Gastroesophageal sphincter (tissue), 4 donors: ENCODE results near the gene ZNF746. TPM values are rescaled to one million over a fixed set of nuclear protein-coding genes. Genes with fewer than 3 reads are reported as not detected.
A peak's percentile ranks its signal among the peaks of the same experiment; 100 is the strongest.

Experiments used
- ATAC-seq: fragments of 150-250 bp; one replicate; pipeline ENCODE4 v1.9.1; 2016; ENCODE audit warnings: mild to moderate bottlenecking, moderate library complexity
- H3K27ac ChIP-seq, 4 donors: fragments of 200-600 bp; sonication (generic) in 3 of 4; 1 replicate in 3 of 4; 2 replicates in 1 of 4; pipeline ENCODE4 v1.5.1; 2016 to 2019
- H3K27me3 ChIP-seq: fragments of 200-600 bp; sonication (generic); one replicate; pipeline ENCODE4 v1.5.1; 2019
- H3K36me3 ChIP-seq, 2 donors: fragments of 200-600 bp; sonication (generic); one replicate each; pipeline ENCODE4 v1.5.1; 2019; ENCODE audit warnings: control low read depth in 1 of 2
- H3K4me1 ChIP-seq, 3 donors: fragments of 200-600 bp; sonication (generic); 1 replicate in 2 of 3; 2 replicates in 1 of 3; pipeline ENCODE4 v1.5.1; 2016 to 2019; ENCODE audit warnings: control low read depth in 2 of 3
- H3K4me3 ChIP-seq, 2 donors: fragments of 200-600 bp; sonication (generic); one replicate each; pipeline ENCODE4 v1.5.1; 2019; ENCODE audit warnings: mild to moderate bottlenecking in 1 of 2, moderate library complexity in 1 of 2
- H3K9me3 ChIP-seq, 3 donors: fragments of 200-600 bp; sonication (generic); one replicate each; pipeline ENCODE4 v1.5.1; 2017 to 2019; ENCODE audit warnings: control low read depth in 2 of 3
- CTCF ChIP-seq, 4 experiments: fragments of 200-600 bp in 2 of 4; fragments of 450-650 bp in 2 of 4; sonication (generic) in 1 of 4; IDR thresholded peaks; one replicate each; pipeline ENCODE4 v1.5.1; 2017 to 2019; ENCODE audit warnings: antibody characterized with exemption in 4 of 4, mild to moderate bottlenecking in 2 of 4, moderate library complexity in 2 of 4
- EP300 ChIP-seq: sonication (generic); formaldehyde crosslinking; IDR thresholded peaks from one replicate; pipeline ENCODE4 v1.6.1; 2017; ENCODE audit warnings: antibody characterized with exemption, mild to moderate bottlenecking
- POLR2A ChIP-seq, 2 donors: fragments of 450-650 bp; IDR thresholded peaks; one replicate each; pipeline ENCODE4 v1.6.1; 2017; ENCODE audit warnings: antibody characterized with exemption in 2 of 2, mild to moderate bottlenecking in 2 of 2, moderate library complexity in 1 of 2
- POLR2AphosphoS5 ChIP-seq: sonication (generic); formaldehyde crosslinking; IDR thresholded peaks from one replicate; pipeline ENCODE4 v1.6.1; 2017; ENCODE audit warnings: antibody characterized with exemption
- WGBS, 2 donors: methylation state at CpG; one replicate each; pipeline ENCODE4 v1.1.5; 2018; ENCODE audit warnings: low coverage in 1 of 2; 5-methylcytosine and 5-hydroxymethylcytosine counted together
- total RNA-seq, 4 donors: library from RNA; depleted of rRNA; stranded (reverse); fragments of >200 nt; gene quantifications; one replicate each; pipeline ENCODE4 v1.1.0, GENCODE V29; 2016

Gene ZNF746
- 10 to 100 TPM; 17.2 to 26.4 (median 22.6) TPM for total RNA-seq

- Histone ChIP-seq H3K27ac (peak within 1 kb of the TSS; percentile 84 to 95 (median 93)), H3K36me3 (peaks cover 0 to 17% of the 10 kb centered on the region in 2 donors), H3K9me3 (no peaks in the 10 kb centered on the region), H3K4me3 (peak within 1 kb of the TSS; percentile 88 to 99), H3K4me1 (peaks cover 0 to 26% (median 13%) of the 10 kb centered on the region in 3 donors), H3K27me3 (no peaks in the 10 kb centered on the region)
- TF ChIP-seq EP300 (no peak), POLR2A (IDR thresholded peaks at IDR 0.05) (peak; percentile 36 to 74), CTCF (IDR thresholded peaks at IDR 0.05) (peak in 3 of 4 experiments; percentile 66 to 83 (median 81)), POLR2AphosphoS5 (no peak)
- peak; percentile 95 for ATAC-seq
- WGBS, 2 donors: no CpG with 5 or more reads among the region's 109 CpGs
Measured at GRCh38 chr7:149497467-149498261, at the start of gene ZNF746. TSS of gene ZNF746 (minus strand) at chr7:149497809. CDS start at chr7:149497536, 273 bp downstream.

DNA sequence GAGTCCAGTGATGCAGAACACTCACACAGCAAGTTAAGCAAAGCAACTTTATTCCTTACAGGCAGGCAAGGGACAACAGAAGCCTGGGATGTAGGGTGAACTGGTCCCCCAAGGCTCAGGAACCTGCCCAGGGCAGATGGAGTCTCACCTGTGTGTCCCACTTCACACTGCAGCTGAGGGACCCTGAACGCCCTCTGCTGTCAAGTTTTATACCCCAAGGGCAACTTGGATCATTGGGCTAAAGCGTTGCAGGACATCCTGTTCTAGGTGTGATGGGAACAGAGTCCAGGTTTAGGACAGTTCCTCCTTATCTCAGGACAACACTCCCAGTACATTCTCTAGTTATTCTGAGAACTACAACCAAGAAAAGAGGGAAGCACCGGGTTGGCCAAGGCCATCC lies 49.5 kb upstream of the ZNF746 start:
- peaks cover 0 to 65% of the 10 kb centered on the region in 2 donors for H3K36me3 ChIP-seq
- H3K9me3 ChIP-seq: no peaks in the 10 kb centered on the region
- ATAC-seq: no peak
- H3K4me1 ChIP-seq: no peaks in the 10 kb centered on the region
- H3K27ac ChIP-seq: no peak overlapping the region
- no peaks in the 10 kb centered on the region for H3K27me3 ChIP-seq
- H3K4me3 ChIP-seq: no peak overlapping the region
- TF ChIP-seq POLR2A (IDR thresholded peaks at IDR 0.05) (no peak), CTCF (IDR thresholded peaks at IDR 0.05) (no peak)
- WGBS, 2 donors: 82 to 91% methylated on average over 3 of the region's 3 CpGs

GRCh38 chr7:149546331-149546730 lies 48.7 kb upstream of the ZNF746 start:
- ATAC-seq: no peak
- H3K4me1 ChIP-seq: no peaks in the 10 kb centered on the region
- H3K36me3 ChIP-seq: peaks cover 0 to 57% of the 10 kb centered on the region in 2 donors
- no peaks in the 10 kb centered on the region for H3K9me3 ChIP-seq
- TF ChIP-seq POLR2AphosphoS5: no peak
- TF ChIP-seq POLR2A (IDR thresholded peaks at IDR 0.05): no peak
- no peak for TF ChIP-seq EP300
- no peaks in the 10 kb centered on the region for H3K27me3 ChIP-seq
- no peak overlapping the region for H3K27ac ChIP-seq
- no peak overlapping the region for H3K4me3 ChIP-seq
- 73 to 83% methylated on average over 2 of the region's 2 CpGs for WGBS, 2 donors

GRCh38 chr7:149544028-149544427 lies 46.4 kb upstream of the ZNF746 start:
- no peaks in the 10 kb centered on the region for H3K4me1 ChIP-seq
- no peaks in the 10 kb centered on the region for H3K27me3 ChIP-seq
- peaks cover 0 to 38% of the 10 kb centered on the region in 2 donors for H3K36me3 ChIP-seq
- H3K4me3 ChIP-seq: no peak overlapping the region
- WGBS, 2 donors: 41 to 84% methylated on average over 2 to 3 of the region's 3 CpGs
- peaks cover 0 to 7% (median 0%) of the 10 kb centered on the region in 3 donors for H3K9me3 ChIP-seq
- H3K27ac ChIP-seq: no peak overlapping the region
- no peak for ATAC-seq
- TF ChIP-seq POLR2AphosphoS5: no peak

GRCh38 chr7:149532654-149533053 lies 35.0 kb upstream of the ZNF746 start:
- Histone ChIP-seq H3K4me3 (no peak overlapping the region), H3K27ac (no peak overlapping the region), H3K27me3 (no peaks in the 10 kb centered on the region), H3K4me1 (no peaks in the 10 kb centered on the region), H3K36me3 (no peaks in the 10 kb centered on the region), H3K9me3 (peaks cover 0 to 53% (median 0%) of the 10 kb centered on the region in 3 donors)
- WGBS, 2 donors: 57 to 100% methylated on average over 1 of the region's 1 CpG
- TF ChIP-seq CTCF (IDR thresholded peaks at IDR 0.05) (no peak), POLR2AphosphoS5 (no peak)
- ATAC-seq: no peak

- ATAC-seq: no peak
- peaks cover 0 to 58% (median 0%) of the 10 kb centered on the region in 3 donors for H3K9me3 ChIP-seq
Measured at GRCh38 chr7:149529136-149529718, 31.6 kb upstream of the ZNF746 start.

More at GRCh38 chr7:149529136-149529718, 31.6 kb upstream of the ZNF746 start:
- Histone ChIP-seq H3K4me1 (no peaks in the 10 kb centered on the region), H3K27me3 (no peaks in the 10 kb centered on the region), H3K4me3 (no peak overlapping the region), H3K27ac (no peak overlapping the region), H3K36me3 (no peaks in the 10 kb centered on the region)
- TF ChIP-seq CTCF (IDR thresholded peaks at IDR 0.05) (no peak), POLR2AphosphoS5 (no peak), POLR2A (IDR thresholded peaks at IDR 0.05) (no peak), EP300 (no peak)
- WGBS, 2 donors: 46% methylated on average over 4 of the region's 4 CpGs; no CpG with 5 or more reads in 1 of the 2 donors
